ENCODE results near the gene KRTAP4-8.
"Not testable (repeated sequence)": the region's sequence is repeated elsewhere in the genome, so short reads cannot be mapped to it uniquely, and the experiment has no call there.

The KRTAP4-8 gene

DNA sequence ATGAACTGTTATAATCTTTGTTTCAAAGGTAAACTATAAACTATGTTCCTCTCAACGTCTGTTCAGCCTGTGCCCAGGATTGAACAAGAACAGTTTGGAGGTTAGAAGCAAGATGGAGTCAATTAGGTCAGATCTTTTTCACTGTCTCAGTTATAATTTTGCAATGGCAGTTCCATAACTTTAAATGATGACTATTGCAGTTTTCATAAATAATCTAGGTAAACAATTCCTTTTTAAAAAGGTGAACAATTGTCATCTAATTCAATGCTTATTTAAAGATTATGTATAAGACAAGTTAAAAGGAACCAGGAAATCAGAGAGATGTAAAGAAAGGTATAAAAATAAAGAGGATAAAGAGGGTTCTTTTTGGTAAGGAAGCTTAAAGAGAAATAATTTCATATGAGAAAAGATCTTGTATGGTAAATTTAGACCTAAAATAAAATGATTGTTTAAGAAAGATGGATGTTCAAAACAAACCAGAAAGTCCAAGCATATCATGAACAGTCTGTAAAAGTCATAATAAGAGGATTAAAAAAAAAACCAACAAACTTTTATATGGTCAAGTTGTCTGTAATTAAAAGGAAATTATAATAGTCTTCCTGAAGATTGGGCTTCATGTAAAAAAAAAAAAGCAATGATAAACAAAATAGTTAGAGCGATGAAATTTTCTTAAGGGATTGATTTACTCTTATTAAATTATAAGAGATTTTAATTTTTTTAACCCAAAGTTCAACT, 13.4 kb upstream of the KRTAP4-8 start:
- H3K27ac ChIP-seq, result no peak overlapping the region
- no peak for DNase-seq (ENCODE audit: low read depth, low spot score)

DNA sequence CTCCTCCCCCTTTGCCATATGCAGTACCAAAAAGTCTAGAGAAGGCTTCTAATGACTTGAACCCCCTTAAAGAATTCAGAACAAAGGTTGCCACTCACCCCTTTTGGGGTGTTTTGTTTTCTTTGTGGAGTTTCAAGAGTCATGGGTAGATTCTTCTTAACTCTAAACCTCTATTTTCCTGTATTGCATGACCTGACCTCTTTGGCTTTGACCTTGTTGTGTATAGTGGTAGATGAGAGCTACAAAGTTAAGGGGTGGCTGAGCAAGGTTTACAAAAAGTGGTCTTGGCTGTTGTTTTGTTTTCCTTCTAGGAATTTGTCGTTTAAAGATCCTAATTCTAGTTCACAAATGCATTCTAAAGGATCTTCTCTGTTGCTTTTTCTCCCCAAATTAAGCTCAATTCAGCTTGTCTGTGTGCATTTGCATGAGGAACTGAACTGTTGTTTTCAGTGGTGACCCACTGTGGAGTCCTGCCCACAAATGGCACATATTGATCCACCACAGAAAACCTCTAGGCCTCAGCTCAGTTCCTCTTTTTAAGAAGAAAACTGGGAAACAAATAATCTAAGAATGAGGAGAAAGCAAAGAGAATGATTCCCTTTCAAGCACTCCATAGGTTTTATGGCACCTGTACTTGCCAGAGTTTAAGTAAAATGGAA, 10.9 kb upstream of the KRTAP4-8 start:
- H3K27ac ChIP-seq; DNase-seq (ENCODE audit: low read depth, low spot score): not testable (repeated sequence)

DNA sequence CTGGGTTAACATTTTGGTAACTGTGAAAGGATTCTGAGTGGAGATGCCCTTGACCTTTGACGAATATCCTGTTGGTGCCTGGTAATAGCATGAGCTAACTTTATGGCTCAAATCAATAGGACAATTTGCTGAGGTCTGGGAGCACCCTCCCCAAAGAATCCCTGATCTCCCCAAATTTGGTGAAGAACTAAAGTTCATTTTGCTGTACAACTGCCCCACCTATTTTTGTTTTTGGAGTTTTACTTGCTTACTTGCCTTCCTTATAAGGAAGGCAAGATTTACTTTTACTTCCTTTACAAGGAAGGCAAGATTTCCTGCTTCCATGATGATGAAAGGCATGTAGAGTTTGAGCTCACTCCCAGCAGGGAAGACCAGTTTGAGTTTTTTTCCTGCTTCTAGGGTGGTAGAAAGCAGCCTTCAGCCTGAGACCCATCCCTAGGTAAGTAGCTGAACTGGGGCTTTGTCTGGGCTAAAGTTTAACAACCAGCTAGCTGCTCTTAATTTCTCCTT, 10.1 kb upstream of the KRTAP4-8 start:
- DNase-seq (ENCODE audit: low read depth, low spot score), result no peak
- no peak overlapping the region for H3K27ac ChIP-seq

DNA sequence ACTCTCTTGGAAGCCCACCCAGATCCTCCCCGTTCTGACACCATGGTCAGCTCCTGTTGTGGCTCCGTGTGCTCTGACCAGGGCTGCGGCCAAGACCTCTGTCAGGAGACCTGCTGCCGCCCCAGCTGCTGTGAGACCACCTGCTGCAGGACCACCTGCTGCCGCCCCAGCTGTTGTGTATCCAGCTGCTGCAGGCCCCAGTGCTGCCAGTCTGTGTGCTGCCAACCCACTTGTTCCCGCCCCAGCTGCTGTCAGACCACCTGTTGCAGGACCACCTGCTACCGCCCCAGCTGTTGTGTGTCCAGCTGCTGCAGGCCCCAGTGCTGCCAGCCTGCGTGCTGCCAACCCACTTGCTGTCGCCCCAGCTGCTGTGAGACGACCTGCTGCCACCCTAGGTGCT, 7.4 kb upstream of the KRTAP4-8 start, which contains the start of gene KRTAP4-9:
TSS of gene KRTAP4-9 (plus strand) at position 43 of the 400 bp plus-strand sequence. CDS start at position 43, 0 bp downstream.
- DNase-seq (ENCODE audit: low read depth, low spot score); H3K27ac ChIP-seq: not testable (repeated sequence)

DNA sequence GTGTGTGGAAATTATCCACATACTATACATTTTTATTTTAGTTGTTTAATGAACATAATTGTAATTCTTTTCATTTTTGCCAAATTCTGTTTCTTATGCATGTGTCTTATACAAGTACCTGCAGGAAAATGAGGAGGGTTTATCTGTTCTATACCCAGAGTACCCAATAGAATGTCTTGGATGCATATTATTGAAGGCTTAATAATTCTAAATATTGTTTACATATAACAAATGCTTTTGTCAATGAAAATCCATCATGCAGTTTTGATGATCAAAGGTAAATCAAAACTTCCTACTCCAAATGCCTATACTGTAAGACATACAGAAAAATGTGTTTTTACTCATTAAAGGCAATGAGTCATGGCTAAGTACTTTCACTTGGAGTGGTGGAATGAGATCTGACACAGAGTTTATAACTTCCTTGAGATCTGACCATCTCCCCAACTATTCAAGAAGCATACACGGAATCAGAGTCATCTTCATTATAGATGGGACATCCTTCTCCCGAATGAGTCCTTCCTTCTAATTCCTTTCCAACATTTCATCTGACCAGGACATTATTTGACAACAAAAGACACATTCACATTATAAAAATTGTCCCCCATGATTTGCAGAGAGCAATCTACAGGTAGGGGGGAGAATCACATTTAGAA, 6.6 kb upstream of the KRTAP4-8 start:
- DNase-seq (ENCODE audit: low read depth, low spot score); H3K27ac ChIP-seq: not testable (repeated sequence)

DNA sequence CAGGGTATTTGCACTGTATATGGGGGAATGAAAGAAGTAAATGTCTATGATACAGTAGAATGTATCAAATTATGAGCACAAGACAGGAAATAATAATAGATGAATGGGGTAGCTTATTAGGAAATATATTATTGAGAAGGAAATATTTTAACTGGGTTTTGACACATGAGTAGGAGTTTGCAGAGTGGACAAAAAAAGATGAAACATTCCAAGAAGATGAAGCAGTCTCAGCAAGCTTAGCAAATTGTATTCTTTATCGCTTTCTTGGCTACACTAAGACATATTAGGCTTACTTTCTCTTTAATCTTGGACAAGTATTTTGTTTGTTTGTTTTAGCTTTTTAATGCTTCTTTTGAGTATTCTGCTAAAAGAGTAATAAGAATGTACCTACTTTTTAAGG, 6.0 kb upstream of the KRTAP4-8 start:
- no peak overlapping the region for H3K27ac ChIP-seq
- DNase-seq (ENCODE audit: low read depth, low spot score), result no peak

DNA sequence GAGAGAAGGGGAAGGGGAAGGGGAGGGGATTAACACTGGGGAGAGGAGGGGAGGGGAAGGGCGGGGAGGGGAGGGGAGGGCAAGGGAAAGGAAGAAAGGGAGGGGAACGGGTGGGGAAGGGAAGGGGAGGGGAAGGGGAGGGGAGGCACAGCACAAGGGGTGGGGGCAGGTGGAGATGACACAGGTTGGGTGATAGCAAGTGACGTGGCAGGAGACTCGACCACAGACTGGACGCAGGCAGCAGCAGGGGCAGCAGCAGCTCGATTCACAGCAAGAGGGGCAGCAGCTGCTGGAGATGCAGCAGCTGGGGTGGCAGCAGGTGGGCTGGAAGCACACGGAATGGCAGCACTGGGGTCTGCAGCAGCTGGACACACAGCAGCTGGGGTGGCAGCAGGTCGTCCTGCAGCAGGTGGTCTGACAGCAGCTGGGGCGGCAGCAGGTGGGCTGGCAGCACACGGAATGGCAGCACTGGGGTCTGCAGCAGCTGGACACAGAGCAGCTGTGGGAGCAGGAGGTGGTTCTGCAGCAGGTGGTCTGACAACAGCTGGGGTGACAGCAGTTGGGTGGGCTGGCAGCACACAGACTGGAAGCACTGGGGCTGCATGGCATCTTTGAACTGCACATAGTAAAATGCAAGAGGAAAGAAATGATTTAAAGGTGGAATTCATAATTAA, 3.8 kb upstream of the KRTAP4-8 start, which contains the start of gene KRTAP4-16:
TSS of gene KRTAP4-16 (minus strand) at position 624 of the 674 bp plus-strand sequence. CDS start at position 624, 0 bp downstream.
- H3K27ac ChIP-seq, result no peak within 1 kb of the TSS
- no peak for DNase-seq (ENCODE audit: low read depth, low spot score)

DNA sequence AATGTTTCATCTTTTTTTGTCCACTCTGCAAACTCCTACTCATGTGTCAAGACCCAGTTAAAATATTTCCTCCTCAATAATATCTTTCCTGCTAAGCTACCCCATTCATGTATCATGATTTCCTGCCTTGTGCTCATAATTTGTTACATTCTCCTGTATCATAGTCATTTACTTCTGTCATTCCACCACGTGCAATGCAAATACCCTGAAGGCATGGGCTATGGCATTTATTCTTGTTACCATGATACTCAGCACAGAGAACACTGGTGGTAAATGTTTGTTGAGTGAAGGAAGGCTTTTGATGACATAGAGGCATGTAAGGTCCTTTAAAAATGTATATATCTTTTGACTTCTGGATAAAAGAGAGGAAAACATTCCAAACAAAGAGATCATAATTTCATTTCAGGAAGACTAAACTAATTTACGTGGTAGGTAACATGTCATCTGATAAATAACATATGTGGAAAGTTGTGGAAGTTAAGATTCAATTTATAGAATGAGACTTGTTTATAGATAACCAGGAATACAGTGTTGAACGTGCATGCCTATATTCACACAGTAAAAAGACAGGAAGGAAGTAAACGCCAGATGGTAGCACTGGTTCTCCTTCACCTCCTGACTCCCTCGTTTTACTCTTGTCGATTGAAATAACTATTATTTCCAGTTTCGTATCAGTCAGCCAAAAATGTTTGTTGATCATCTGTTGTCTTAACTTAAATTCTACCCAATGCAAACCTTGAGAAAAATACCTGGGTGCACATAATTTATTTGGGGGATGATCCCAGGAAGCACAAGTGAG, 1.9 kb upstream of the KRTAP4-8 start:
- H3K27ac ChIP-seq, result peak overlapping the region; percentile 40
- peak; percentile 58 for DNase-seq (ENCODE audit: low read depth, low spot score)

DNA sequence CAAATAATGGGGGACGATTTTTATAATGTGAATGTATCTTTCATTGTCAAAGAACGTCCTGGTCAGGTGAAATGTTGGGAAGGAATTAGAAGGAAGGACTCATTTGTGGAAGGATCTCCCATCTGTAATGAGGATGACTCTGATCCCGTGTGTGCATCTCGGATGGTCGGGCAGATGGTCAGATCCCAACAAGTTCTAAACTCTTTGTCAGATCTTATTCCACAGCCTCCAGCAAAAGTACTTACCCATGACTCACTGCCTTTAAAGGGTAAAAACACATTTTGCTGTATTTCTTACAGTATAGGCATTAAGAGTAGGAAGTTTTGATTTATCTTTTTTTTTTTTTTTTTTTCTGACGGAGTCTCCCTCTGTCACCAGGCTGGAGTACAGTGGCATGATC, 539 bp upstream of the KRTAP4-8 start:
- peak; percentile 36 for DNase-seq (ENCODE audit: low read depth, low spot score)
- peak overlapping the region; percentile 40 for H3K27ac ChIP-seq

DNA sequence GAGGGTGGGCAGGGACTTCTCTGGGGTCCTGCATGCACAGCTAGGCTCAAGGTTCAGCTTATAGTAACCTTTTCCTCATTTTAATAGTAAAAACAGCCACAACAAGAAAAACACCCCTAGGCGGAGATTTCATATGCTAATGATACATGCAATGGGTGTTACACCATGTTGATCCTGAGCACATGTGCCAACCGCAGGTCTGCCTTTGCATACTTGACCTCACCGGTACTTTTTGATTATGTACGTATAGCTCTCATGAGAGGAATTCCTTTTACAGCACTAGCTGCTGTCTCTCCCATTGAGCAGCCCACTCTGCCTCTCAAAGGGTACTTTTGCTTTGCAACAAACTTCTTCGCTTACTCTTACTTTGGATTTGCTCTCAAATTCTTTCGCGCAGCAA, 1.9 kb downstream of the KRTAP4-8 start:
- DNase-seq (ENCODE audit: low read depth, low spot score), result no peak
- H3K27ac ChIP-seq, result no peak overlapping the region

DNA sequence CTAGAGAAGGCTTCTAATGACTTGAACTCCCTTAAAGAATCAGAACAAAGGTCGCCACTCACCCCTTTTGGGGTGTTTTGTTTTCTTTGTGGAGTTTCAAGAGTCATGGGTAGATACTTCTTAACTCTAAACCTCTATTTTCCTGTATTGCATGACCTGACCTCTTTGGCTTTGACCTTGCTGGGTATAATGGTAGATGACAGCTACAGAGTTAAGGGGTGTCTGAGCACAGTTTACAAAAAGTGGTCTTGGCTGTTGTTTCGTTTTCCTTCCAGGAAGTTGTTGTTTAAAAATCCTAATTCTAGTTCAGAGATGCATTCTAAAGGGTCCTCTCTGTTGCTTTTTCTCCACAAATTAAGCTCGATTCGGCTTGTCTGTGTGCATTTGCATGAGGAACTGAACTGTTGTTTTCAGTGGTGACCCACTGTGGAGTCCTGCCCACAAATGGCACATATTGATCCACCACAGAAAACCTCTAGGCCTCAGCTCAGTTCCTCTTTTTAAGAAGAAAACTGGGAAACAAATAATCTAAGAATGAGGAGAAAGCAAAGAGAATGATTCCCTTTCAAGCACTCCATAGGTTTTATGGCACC, 9.1 kb downstream of the KRTAP4-8 start:
- H3K27ac ChIP-seq; DNase-seq (ENCODE audit: low read depth, low spot score): not testable (repeated sequence)

DNA sequence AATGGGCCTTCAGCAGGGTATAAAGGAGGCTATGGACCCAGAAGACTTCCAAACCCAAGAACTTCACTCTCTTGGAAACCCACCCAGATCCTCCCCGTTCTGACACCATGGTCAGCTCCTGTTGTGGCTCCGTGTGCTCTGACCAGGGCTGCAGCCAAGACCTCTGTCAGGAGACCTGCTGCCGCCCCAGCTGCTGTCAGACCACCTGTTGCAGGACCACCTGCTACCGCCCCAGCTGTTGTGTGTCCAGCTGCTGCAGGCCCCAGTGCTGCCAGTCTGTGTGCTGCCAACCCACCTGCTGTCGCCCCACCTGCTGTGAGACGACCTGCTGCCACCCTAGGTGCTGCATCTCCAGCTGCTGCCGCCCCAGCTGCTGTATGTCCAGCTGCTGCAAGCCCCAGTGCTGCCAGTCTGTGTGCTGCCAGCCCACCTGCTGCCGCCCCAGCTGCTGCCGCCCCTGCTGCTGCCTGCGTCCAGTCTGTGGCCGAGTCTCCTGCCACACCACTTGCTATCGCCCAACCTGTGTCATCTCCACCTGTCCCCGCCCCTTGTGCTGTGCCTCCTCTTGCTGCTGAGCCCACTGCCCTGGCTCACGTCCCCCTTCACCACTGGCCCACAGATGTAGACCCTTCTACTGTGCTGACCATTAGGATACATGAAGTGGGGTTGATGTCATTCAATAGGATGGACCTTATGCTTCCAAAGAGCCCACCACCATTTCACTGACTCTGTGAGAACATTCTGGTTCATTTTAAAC, 13.7 kb downstream of the KRTAP4-8 start, which contains the start of gene KRTAP4-7:
TSS of gene KRTAP4-7 (plus strand) at position 51 of the 757 bp plus-strand sequence. CDS start at position 108, 57 bp downstream.
- peak within 1 kb of the TSS; percentile 27 for H3K27ac ChIP-seq
- DNase-seq (ENCODE audit: low read depth, low spot score), result not testable (repeated sequence)

DNA sequence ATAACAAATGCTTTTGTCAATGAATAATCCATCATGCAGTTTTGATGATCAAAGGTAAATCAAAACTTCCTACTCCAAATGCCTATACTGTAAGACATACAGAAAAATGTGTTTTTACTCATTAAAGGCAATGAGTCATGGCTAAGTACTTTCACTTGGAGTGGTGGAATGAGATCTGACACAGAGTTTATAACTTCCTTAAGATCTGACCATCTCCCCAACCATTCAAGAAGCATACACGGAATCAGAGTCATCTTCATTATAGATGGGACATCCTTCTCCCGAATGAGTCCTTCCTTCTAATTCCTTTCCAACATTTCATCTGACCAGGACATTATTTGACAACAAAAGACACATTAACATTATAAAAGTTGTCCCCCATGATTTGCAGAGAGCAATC, 14.5 kb downstream of the KRTAP4-8 start:
- not testable (repeated sequence) for H3K27ac ChIP-seq; DNase-seq (ENCODE audit: low read depth, low spot score)

DNA sequence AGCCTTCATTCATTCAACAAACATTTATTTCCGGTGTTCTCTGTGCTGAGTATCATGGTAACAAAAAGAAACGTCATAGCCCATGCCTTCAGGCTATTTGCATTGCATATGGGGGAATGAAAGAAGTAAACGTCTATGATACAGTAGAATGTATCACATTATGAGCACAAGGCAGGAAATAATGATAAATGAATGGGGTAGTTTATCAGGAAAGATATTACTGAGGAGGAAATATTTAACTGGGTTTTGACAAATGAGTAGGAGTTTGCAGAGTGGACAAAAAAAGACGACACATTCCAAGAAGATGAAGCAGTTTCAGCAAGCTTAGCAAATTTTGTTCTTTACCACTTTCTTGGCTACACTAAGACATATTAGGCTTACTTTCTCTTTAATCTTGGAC, 15.3 kb downstream of the KRTAP4-8 start:
- peak; percentile 49 for DNase-seq (ENCODE audit: low read depth, low spot score)

DNA sequence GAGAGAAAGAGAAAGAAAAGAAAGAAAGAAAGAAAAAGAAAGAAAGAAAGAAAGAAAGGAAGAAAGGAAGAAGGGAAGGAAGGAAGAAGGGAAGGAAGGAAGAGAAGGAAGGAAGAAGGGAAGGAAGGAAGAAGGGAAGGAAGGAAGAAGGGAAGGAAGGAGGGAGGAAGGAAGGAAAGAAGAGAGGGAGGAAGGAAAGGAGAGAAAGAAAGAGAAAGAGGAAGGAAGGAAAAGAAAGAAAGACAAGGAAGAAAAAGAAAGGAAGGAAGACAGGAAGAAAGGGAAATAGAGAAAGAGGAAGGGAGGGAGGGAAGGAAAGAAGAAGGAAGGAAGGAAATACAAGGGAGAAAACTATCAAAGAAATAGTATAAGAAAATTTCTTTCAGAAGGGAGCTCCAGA, 21.2 kb downstream of the KRTAP4-8 start:
- H3K27ac ChIP-seq, result no peak overlapping the region
- no peak for DNase-seq (ENCODE audit: low read depth, low spot score)

More for the DNA sequence above, 15.3 kb downstream of the KRTAP4-8 start:
- H3K27ac ChIP-seq, result peak overlapping the region; percentile 27

DNA sequence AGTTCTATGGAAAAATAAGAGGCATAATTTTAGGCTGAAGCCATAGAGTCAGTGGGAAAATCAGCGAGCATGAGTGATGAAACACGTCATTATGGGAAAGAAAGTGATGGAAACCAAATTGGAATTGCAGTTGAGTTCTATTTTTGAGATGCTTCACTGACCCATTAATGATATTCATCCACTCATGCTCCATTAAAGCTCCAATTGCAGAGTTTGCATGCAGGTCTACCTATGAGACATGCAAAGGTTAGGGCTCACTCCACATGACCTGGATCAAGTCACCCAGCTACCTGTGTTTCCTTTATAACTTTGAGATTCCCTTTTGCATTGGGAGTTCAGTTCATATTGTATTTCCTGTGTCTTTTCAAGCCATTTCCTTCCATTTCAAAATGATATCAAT, 24.3 kb downstream of the KRTAP4-8 start:
- H3K27ac ChIP-seq, result no peak overlapping the region
- no peak for DNase-seq (ENCODE audit: low read depth, low spot score)

DNA sequence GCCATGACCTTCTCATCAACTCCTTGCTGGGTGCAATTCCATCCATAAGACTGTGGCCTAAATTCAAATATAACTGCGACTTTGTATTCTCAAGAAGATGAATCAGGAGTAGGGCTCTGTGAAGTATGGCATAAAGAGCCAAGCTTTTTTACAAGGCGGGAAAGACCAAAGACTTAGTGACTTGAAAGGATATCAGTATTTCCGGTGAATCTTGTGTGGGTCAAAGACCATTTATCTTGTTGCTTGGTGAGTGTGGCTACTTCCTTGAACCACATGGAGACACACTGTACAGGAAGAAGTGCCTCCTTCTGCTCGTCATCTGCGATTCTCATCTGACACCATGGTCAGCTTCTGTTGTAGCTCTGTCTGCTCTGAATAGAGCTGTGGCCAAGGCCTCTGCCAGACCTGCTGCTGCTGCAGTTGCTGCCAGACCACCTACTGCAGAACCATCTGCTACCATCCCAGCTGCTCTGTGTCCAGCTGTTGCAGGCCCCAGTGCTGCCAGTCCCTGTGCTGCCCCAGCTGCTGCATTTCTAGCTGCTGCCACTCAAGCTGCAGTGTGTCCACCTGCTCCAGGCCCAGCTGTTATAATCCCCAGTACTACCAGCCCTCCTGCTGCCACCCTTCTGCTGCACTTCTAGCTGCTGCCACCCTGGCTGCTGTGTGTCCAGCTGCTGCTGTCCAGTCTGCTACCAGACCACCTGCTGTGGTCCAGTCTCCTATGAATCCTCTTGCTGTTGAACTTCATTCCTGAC, 26.2 kb downstream of the KRTAP4-8 start:
- DNase-seq (ENCODE audit: low read depth, low spot score), result no peak

DNA sequence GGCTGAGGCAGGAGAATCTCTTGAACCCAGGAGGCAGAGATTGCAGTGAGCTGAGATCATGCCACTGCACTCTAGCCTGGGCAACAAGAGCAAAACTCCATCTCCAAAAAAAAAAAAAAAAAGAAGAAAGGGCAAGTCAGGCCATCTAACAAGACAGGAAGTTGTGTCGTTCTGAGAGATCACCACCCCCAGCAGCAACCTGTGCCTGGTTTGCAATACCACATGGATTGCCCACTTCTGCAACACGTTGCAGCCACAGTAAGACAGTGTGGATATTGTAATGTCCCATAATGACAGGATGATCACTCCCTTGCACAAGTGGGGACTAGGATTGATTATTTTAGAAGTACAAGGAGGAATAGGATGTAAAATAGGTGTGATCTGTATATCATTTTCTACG, 28.9 kb downstream of the KRTAP4-8 start:
- H3K27ac ChIP-seq, result no peak overlapping the region
- DNase-seq (ENCODE audit: low read depth, low spot score), result no peak

More for the DNA sequence above, 26.2 kb downstream of the KRTAP4-8 start:
- no peak overlapping the region for H3K27ac ChIP-seq

All from epithelial cell of prostate (primary cell).